Astrocyte of the spinal cord (primary cell): Measurements from ENCODE around the gene C4A.

Experiments used
- DNase-seq: peaks from one replicate; pipeline ENCODE4 v3.0.0; 2011; ENCODE audit warnings: low read depth, low spot score
- H3K4me3 ChIP-seq: 2 replicates; pipeline ENCODE4 v1.5.1; 2011; ENCODE audit warnings: low read depth, mild to moderate bottlenecking, low read length, moderate library complexity
- in situ Hi-C: cut with HindIII; loops from 2 replicates; pipeline ENCODE4 v1.10.0; 2017; ENCODE audit warnings: low sequenced_read_pairs
- TF ChIP-seq, protein P1 (sequence below): IDR thresholded peaks from 2 replicates; pipeline ENCODE4 v1.5.1; 2012; ENCODE audit warnings: low read depth, mild to moderate bottlenecking, low read length, inconsistent platforms

Gene C4A

DNA sequence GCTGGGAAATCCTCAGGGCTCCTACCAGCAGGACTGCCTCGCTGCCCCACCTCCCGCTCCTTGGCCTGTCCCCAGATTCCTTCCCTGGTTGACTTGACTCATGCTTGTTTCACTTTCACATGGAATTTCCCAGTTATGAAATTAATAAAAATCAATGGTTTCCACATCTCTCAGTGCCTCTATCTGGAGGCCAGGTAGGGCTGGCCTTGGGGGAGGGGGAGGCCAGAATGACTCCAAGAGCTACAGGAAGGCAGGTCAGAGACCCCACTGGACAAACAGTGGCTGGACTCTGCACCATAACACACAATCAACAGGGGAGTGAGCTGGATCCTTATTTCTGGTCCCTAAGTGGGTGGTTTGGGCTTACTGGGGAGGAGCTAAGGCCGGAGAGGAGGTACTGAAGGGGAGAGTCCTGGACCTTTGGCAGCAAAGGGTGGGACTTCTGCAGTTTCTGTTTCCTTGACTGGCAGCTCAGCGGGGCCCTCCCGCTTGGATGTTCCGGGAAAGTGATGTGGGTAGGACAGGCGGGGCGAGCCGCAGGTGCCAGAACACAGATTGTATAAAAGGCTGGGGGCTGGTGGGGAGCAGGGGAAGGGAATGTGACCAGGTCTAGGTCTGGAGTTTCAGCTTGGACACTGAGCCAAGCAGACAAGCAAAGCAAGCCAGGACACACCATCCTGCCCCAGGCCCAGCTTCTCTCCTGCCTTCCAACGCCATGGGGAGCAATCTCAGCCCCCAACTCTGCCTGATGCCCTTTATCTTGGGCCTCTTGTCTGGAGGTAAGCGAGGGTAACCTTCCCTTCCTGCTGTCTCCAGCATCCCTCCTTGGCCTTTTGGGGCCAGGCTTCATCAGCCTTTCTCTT is 36.1 kb upstream of the C4A start, which contains the start of gene CFB:
CFB (plus strand) TSS at position 589 of the 863 bp plus-strand sequence; CDS start at position 716, 127 bp downstream.
- TF ChIP-seq, protein P1, sequence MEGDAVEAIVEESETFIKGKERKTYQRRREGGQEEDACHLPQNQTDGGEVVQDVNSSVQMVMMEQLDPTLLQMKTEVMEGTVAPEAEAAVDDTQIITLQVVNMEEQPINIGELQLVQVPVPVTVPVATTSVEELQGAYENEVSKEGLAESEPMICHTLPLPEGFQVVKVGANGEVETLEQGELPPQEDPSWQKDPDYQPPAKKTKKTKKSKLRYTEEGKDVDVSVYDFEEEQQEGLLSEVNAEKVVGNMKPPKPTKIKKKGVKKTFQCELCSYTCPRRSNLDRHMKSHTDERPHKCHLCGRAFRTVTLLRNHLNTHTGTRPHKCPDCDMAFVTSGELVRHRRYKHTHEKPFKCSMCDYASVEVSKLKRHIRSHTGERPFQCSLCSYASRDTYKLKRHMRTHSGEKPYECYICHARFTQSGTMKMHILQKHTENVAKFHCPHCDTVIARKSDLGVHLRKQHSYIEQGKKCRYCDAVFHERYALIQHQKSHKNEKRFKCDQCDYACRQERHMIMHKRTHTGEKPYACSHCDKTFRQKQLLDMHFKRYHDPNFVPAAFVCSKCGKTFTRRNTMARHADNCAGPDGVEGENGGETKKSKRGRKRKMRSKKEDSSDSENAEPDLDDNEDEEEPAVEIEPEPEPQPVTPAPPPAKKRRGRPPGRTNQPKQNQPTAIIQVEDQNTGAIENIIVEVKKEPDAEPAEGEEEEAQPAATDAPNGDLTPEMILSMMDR: no peak
- DNase-seq: peak; percentile 70
- no peak within 1 kb of the TSS for H3K4me3 ChIP-seq
- in situ Hi-C loops: no loop called here

- no peak overlapping the region for H3K4me3 ChIP-seq
- no peak for DNase-seq
- in situ Hi-C loops: no loop called here
- TF ChIP-seq, protein P1: no peak
Observed at GRCh38 chr6:31946370-31946885, 35.4 kb upstream of the C4A start.

DNA sequence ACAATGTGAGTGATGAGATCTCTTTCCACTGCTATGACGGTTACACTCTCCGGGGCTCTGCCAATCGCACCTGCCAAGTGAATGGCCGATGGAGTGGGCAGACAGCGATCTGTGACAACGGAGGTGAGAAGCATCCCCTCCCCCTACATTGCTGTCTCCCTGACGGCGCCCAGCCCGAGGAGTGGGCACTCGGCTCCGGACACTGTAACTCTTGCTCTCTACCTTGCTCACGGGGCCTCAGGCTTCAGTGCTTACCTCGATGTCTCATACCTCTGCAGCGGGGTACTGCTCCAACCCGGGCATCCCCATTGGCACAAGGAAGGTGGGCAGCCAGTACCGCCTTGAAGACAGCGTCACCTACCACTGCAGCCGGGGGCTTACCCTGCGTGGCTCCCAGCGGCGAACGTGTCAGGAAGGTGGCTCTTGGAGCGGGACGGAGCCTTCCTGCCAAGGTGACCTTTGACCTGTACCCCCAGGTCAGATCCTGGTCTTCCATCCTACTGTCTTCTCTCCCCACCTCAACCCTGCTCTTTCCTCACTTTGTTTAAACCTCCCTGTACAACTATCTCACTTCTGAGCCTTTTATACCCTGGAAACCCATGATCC is 34.7 kb upstream of the C4A start:
- no peak for DNase-seq
- in situ Hi-C loops: no loop called here
- no peak overlapping the region for H3K4me3 ChIP-seq
- TF ChIP-seq, protein P1: no peak

DNA sequence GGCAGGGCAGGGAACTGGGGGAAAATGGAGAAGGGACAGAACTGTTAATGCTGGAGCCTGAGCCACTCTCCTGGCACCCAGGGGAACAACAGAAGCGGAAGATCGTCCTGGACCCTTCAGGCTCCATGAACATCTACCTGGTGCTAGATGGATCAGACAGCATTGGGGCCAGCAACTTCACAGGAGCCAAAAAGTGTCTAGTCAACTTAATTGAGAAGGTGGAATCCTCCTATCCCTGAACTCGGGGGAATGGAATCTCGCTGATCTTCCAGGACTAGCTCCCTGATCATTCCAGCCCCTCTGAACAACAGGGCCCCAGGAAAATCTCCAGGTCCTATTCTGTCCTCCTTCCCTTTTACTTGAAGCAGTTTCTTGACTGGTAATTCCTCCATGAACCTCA is 34.0 kb upstream of the C4A start:
- DNase-seq: no peak
- H3K4me3 ChIP-seq: no peak overlapping the region
- TF ChIP-seq, protein P1: no peak
- in situ Hi-C loops: no loop called here

- DNase-seq: no peak
- TF ChIP-seq, protein P1: no peak
- in situ Hi-C loops: no loop called here
- H3K4me3 ChIP-seq: no peak overlapping the region
Observed at GRCh38 chr6:31948306-31948705, 33.6 kb upstream of the C4A start.

- in situ Hi-C loops: no loop called here
- H3K4me3 ChIP-seq: no peak overlapping the region
- peak; percentile 17 for DNase-seq
- TF ChIP-seq, protein P1: no peak
Observed at GRCh38 chr6:31948753-31949413, 33.0 kb upstream of the C4A start.
